DOHH2 (cell line): ENCODE data around the gene SLC9A9.

ENCODE experiments used
- H3F3A ChIP-seq: fragments of 200-600 bp; sonication (generic), shearing (Covaris generic); 2 replicates; pipeline ENCODE4 v1.6.0; 2016; ENCODE audit warnings: antibody characterized with exemption, mild to moderate bottlenecking; ENCODE audit not compliant: control insufficient read depth, insufficient read depth
- H3K27ac ChIP-seq: fragments of 200-600 bp; sonication (generic); 2 replicates; pipeline ENCODE4 v1.5.1; 2014; ENCODE audit warnings: low read depth, mild to moderate bottlenecking, low read length, moderate library complexity
- H3K27me3 ChIP-seq: fragments of 200-600 bp; sonication (generic); 2 replicates; pipeline ENCODE4 v1.6.1; 2014; ENCODE audit warnings: mild to moderate bottlenecking, low read length, mixed read lengths; ENCODE audit not compliant: control insufficient read depth
- H3K36me3 ChIP-seq: fragments of 200-600 bp; sonication (generic); 2 replicates; pipeline ENCODE4 v1.6.1; 2014; ENCODE audit warnings: mild to moderate bottlenecking, low read length, moderate library complexity, mixed read lengths; ENCODE audit not compliant: control insufficient read depth
- H3K4me1 ChIP-seq: fragments of 200-600 bp; sonication (generic); 2 replicates; pipeline ENCODE4 v1.6.1; 2014; ENCODE audit warnings: mild to moderate bottlenecking, low read length, mixed read lengths; ENCODE audit not compliant: control insufficient read depth
- H3K4me2 ChIP-seq: fragments of 200-600 bp; sonication (generic); 2 replicates; pipeline ENCODE4 v1.6.0; 2014; ENCODE audit warnings: mild to moderate bottlenecking, low read length, moderate library complexity
- H3K4me3 ChIP-seq: fragments of 200-600 bp; sonication (generic); 2 replicates; pipeline ENCODE4 v1.5.1; 2014; ENCODE audit warnings: mild to moderate bottlenecking, low read length, mixed read lengths
- H3K79me2 ChIP-seq: fragments of 200-600 bp; sonication (generic); 2 replicates; pipeline ENCODE4 v1.6.1; 2014; ENCODE audit warnings: mild to moderate bottlenecking, low read length, mixed read lengths; ENCODE audit not compliant: control insufficient read depth
- H3K9me2 ChIP-seq: fragments of 200-600 bp; sonication (generic); replicated peaks from 2 replicates; pipeline ENCODE4 v1.6.1; 2014; ENCODE audit warnings: mild to moderate bottlenecking, low read length, mixed read lengths; ENCODE audit not compliant: control insufficient read depth
- H3K9me3 ChIP-seq: fragments of 200-600 bp; sonication (generic); 2 replicates; pipeline ENCODE4 v1.6.1; 2014; ENCODE audit warnings: antibody characterized with exemption, low read length, mixed read lengths; ENCODE audit not compliant: control insufficient read depth, insufficient read depth
- H4K20me1 ChIP-seq: fragments of 200-600 bp; sonication (generic); 2 replicates; pipeline ENCODE4 v1.6.0; 2014; ENCODE audit warnings: low read depth, mild to moderate bottlenecking, antibody characterized with exemption, low read length, moderate library complexity; ENCODE audit not compliant: control insufficient read depth, insufficient read depth
- EZH2phosphoT487 ChIP-seq: fragments of 200-600 bp; sonication (generic); IDR thresholded peaks from 2 replicates; pipeline ENCODE4 v1.6.1; 2017; ENCODE audit warnings: borderline replicate concordance, mild to moderate bottlenecking, antibody characterized with exemption, low read length, moderate library complexity, mixed read lengths
- TF ChIP-seq, protein P1 (sequence below): fragments of 200-600 bp; sonication (generic); IDR thresholded peaks from one replicate; pipeline ENCODE4 v1.5.1; 2014; ENCODE audit warnings: antibody characterized with exemption, mild to moderate bottlenecking, low read depth, low read length; ENCODE audit not compliant: poor library complexity, severe bottlenecking

The SLC9A9 gene

GRCh38 chr3:143810166-143810952, 37.9 kb downstream of the SLC9A9 start:
- Histone ChIP-seq H3K27ac (no peak overlapping the region), H4K20me1 (no peaks in the 10 kb centered on the region), H3K4me1 (no peaks in the 10 kb centered on the region), H3K9me3 (no peaks in the 10 kb centered on the region), H3K36me3 (no peaks in the 10 kb centered on the region), H3K27me3 (no peaks in the 10 kb centered on the region; the same call in 1 of the 2 replicates), H3K79me2 (no peaks in the 10 kb centered on the region), H3F3A (no peaks in the 10 kb centered on the region), H3K9me2 (no peaks in the 10 kb centered on the region; the same call in 1 of the 2 replicates), H3K4me3 (no peak overlapping the region), H3K4me2 (no peak overlapping the region)
- TF ChIP-seq, protein P1, sequence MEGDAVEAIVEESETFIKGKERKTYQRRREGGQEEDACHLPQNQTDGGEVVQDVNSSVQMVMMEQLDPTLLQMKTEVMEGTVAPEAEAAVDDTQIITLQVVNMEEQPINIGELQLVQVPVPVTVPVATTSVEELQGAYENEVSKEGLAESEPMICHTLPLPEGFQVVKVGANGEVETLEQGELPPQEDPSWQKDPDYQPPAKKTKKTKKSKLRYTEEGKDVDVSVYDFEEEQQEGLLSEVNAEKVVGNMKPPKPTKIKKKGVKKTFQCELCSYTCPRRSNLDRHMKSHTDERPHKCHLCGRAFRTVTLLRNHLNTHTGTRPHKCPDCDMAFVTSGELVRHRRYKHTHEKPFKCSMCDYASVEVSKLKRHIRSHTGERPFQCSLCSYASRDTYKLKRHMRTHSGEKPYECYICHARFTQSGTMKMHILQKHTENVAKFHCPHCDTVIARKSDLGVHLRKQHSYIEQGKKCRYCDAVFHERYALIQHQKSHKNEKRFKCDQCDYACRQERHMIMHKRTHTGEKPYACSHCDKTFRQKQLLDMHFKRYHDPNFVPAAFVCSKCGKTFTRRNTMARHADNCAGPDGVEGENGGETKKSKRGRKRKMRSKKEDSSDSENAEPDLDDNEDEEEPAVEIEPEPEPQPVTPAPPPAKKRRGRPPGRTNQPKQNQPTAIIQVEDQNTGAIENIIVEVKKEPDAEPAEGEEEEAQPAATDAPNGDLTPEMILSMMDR: no peak
- no peak for TF ChIP-seq EZH2phosphoT487

GRCh38 chr3:143809121-143809621, 39.1 kb downstream of the SLC9A9 start:
- Histone ChIP-seq H3K4me3 (no peak overlapping the region), H3K79me2 (no peaks in the 10 kb centered on the region), H3K9me2 (no peaks in the 10 kb centered on the region; the same call in 1 of the 2 replicates), H3K9me3 (no peaks in the 10 kb centered on the region), H3K27ac (no peak overlapping the region), H3K4me2 (no peak overlapping the region), H4K20me1 (no peaks in the 10 kb centered on the region), H3F3A (no peaks in the 10 kb centered on the region), H3K36me3 (no peaks in the 10 kb centered on the region), H3K27me3 (no peaks in the 10 kb centered on the region; the same call in 1 of the 2 replicates), H3K4me1 (no peaks in the 10 kb centered on the region)
- TF ChIP-seq EZH2phosphoT487: no peak
- TF ChIP-seq, protein P1: no peak

DNA sequence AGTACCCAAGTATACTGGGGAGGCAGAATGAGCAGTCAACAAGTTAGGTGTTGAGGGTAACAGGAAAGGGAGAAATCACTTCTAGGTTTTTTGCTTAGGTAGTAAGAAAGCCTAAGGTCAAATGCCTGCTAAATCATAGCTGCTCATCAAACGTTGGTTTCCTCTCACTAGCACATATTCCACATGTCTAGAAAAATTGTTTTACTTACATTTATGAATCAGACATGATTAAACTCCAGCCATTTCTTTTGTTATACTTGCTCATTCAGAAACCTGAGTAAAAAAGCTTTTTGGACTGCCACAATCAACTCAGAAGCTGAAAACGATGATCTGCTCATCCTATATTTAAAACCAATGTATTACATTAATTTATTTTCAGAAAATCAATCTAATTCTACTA, 40.2 kb downstream of the SLC9A9 start:
- Histone ChIP-seq H3K9me2 (no peaks in the 10 kb centered on the region; the same call in 1 of the 2 replicates), H3K4me2 (no peak overlapping the region), H3F3A (no peaks in the 10 kb centered on the region), H3K9me3 (no peaks in the 10 kb centered on the region), H4K20me1 (no peaks in the 10 kb centered on the region), H3K79me2 (no peaks in the 10 kb centered on the region), H3K27ac (no peak overlapping the region), H3K27me3 (no peaks in the 10 kb centered on the region; the same call in 1 of the 2 replicates), H3K36me3 (no peaks in the 10 kb centered on the region), H3K4me3 (no peak overlapping the region), H3K4me1 (no peaks in the 10 kb centered on the region)
- TF ChIP-seq EZH2phosphoT487: no peak
- TF ChIP-seq, protein P1: no peak
